Measurements from ENCODE around the gene RPE65. TPM values are rescaled to one million over a fixed set of nuclear protein-coding genes. Genes with fewer than 3 reads are reported as not detected.

The RPE65 gene
- polyA plus RNA-seq, 2 of the 4 experiments (the other 2 are of a cell fraction): not detected

- POLR2A ChIA-PET: no interaction called here
- 41% methylated on average over 2 of the region's 2 CpGs for WGBS (ENCODE audit: missing lambda C conversion rate)
Observed at GRCh38 chr1:68433395-68433794, 16.4 kb downstream of the RPE65 start.

GRCh38 chr1:68431076-68431475 is 18.7 kb downstream of the RPE65 start:
- TF ChIP-seq EHMT2 (IDR thresholded peaks at IDR 0.05; ENCODE audit: low read depth) (no peak), NR3C1 (IDR thresholded peaks at IDR 0.05) (no peak), RARB (CRISPR knock-in tag; IDR thresholded peaks at IDR 0.05) (no peak), JUN (IDR thresholded peaks at IDR 0.05) (no peak), MAFK (IDR thresholded peaks at IDR 0.05; ENCODE audit: partially characterized antibody) (no peak), KDM5A (IDR thresholded peaks at IDR 0.05) (no peak), TP53 (CRISPR knock-in tag; IDR thresholded peaks at IDR 0.05) (no peak), HOXA7 (CRISPR knock-in tag; IDR thresholded peaks at IDR 0.05) (no peak)
- no peaks in the 10 kb centered on the region for H3K4me1 ChIP-seq
- FAIRE-seq (no peak), ATAC-seq (no peak), DNase-seq (ENCODE audit: low read depth in 1 of 2, low spot score in 1 of 2) (no peak)
- H3K4me3 ChIP-seq: no peak overlapping the region
- CTCF ChIA-PET: no interaction called here
- H3K4me2 ChIP-seq: no peak overlapping the region
- POLR2A ChIA-PET: no interaction called here
- 59% methylated on average over 3 of the region's 3 CpGs for WGBS (ENCODE audit: missing lambda C conversion rate)
- no peaks in the 10 kb centered on the region for H3K9me3 ChIP-seq
- no peak overlapping the region for H3K27ac ChIP-seq

More at GRCh38 chr1:68433395-68433794, 16.4 kb downstream of the RPE65 start:
- H3K27ac ChIP-seq: no peak overlapping the region
- no peak overlapping the region for H3K4me2 ChIP-seq
- no peak overlapping the region for H3K4me3 ChIP-seq
- no peaks in the 10 kb centered on the region for H3K9me3 ChIP-seq
- ATAC-seq: no peak
- TF ChIP-seq FOSB (CRISPR knock-in tag; IDR thresholded peaks at IDR 0.05) (no peak), KDM5A (IDR thresholded peaks at IDR 0.05) (no peak), CBX8 (IDR thresholded peaks at IDR 0.05) (no peak), PBX3 (IDR thresholded peaks at IDR 0.05) (no peak), HDAC2 (IDR thresholded peaks at IDR 0.05) (no peak), RCOR1 (IDR thresholded peaks at IDR 0.05; ENCODE audit: low read depth, low read length) (no peak), REST (IDR thresholded peaks at IDR 0.05) (no peak), HOXB5 (CRISPR knock-in tag; IDR thresholded peaks at IDR 0.05) (no peak), ZNF302 (CRISPR knock-in tag; IDR thresholded peaks at IDR 0.05) (no peak), RNF2 (IDR thresholded peaks at IDR 0.05; ENCODE audit: borderline replicate concordance, low read depth) (no peak), RFX5 (IDR thresholded peaks at IDR 0.05) (no peak), MYC (IDR thresholded peaks at IDR 0.05; ENCODE audit: borderline replicate concordance, low read length) (no peak), EHMT2 (IDR thresholded peaks at IDR 0.05; ENCODE audit: low read depth) (no peak), HES2 (IDR thresholded peaks at IDR 0.05) (no peak), CTCF (IDR thresholded peaks at IDR 0.05) (no peak), POLR2A (IDR thresholded peaks at IDR 0.05; ENCODE audit: low read length) (no peak), HEYL (CRISPR knock-in tag; IDR thresholded peaks at IDR 0.05) (no peak), TFCP2L1 (CRISPR knock-in tag; IDR thresholded peaks at IDR 0.05) (no peak)
- H3K4me1 ChIP-seq: no peaks in the 10 kb centered on the region
- no peak for DNase-seq (ENCODE audit: low read depth in 1 of 2, low spot score in 1 of 2)
- no peak for FAIRE-seq
- CTCF ChIA-PET: interaction anchor here (0.9 kb wide), 1 partner anchor 157 kb away, joined by 3 read pairs; no protein-coding TSS in a partner anchor
